Esophagus muscularis mucosa (tissue), 4 donors: ENCODE measurements around the gene TOM1L2. TPM values are rescaled to one million over a fixed set of nuclear protein-coding genes. Genes with fewer than 3 reads are reported as not detected.

Experiments
- DNase-seq: peaks from one replicate; pipeline ENCODE4 v3.0.0-alpha.2; 2017; ENCODE audit errors: extremely low spot score
- H3K27ac ChIP-seq, 4 donors: fragments of 200-600 bp; sonication (generic); replicated peaks in 1 of 4; 1 replicate in 3 of 4; 2 replicates in 1 of 4; pipeline ENCODE4 v1.5.1; 2016 to 2019; ENCODE audit warnings: mild to moderate bottlenecking in 1 of 4
- H3K27me3 ChIP-seq, 4 donors: fragments of 200-600 bp; sonication (generic); one replicate each; pipeline versions ENCODE4 v1.5.1 to v1.6.0; 2016 to 2019
- H3K36me3 ChIP-seq, 4 donors: fragments of 200-600 bp; sonication (generic); one replicate each; pipeline ENCODE4 v1.5.1; 2016 to 2019
- H3K4me1 ChIP-seq, 4 donors: fragments of 200-600 bp; sonication (generic); one replicate each; pipeline ENCODE4 v1.5.1; 2016 to 2019
- H3K4me3 ChIP-seq, 4 donors: fragments of 200-600 bp; sonication (generic); 1 replicate in 2 of 4; 2 replicates in 2 of 4; pipeline ENCODE4 v1.5.1; 2016 to 2019; ENCODE audit warnings: mild to moderate bottlenecking in 4 of 4, moderate library complexity in 1 of 4
- H3K9me3 ChIP-seq, 4 donors: fragments of 200-600 bp; sonication (generic); 1 replicate in 3 of 4; 2 replicates in 1 of 4; pipeline ENCODE4 v1.5.1; 2016 to 2019
- EP300 ChIP-seq: sonication (generic); formaldehyde crosslinking; IDR thresholded peaks from one replicate; pipeline ENCODE4 v1.6.1; 2017; ENCODE audit warnings: antibody characterized with exemption
- POLR2A ChIP-seq: fragments of 450-650 bp; IDR thresholded peaks from one replicate; pipeline ENCODE4 v1.6.1; 2017; ENCODE audit warnings: antibody characterized with exemption, moderate library complexity, mild to moderate bottlenecking, low read depth
- POLR2AphosphoS5 ChIP-seq, 2 donors: sonication (generic); formaldehyde crosslinking; IDR thresholded peaks; one replicate each; pipeline ENCODE4 v1.6.1; 2017; ENCODE audit warnings: antibody characterized with exemption in 2 of 2
- WGBS: methylation state at CpG from one replicate; pipeline ENCODE4 v1.1.5; 2018; 5-methylcytosine and 5-hydroxymethylcytosine counted together
- intact Hi-C: fragments of 100-400 bp; cut with DNase I; formaldehyde crosslinking; loops from one replicate; pipeline ENCODE4 v1.15.1; 2023
- total RNA-seq, 4 donors: library from RNA; depleted of rRNA; stranded (reverse); fragments of >200 nt; gene quantifications; one replicate each; pipeline versions ENCODE4 v1.1.0 to v1.2.1, GENCODE V29; 2016
- TF ChIP-seq, protein P1 (sequence below), 3 experiments: fragments of 200-600 bp in 2 of 3; fragments of 450-650 bp in 1 of 3; sonication (generic) in 2 of 3; IDR thresholded peaks; one replicate each; pipeline ENCODE4 v1.5.1; 2017 to 2019; ENCODE audit warnings: antibody characterized with exemption in 3 of 3, mild to moderate bottlenecking in 2 of 3, moderate library complexity in 1 of 3

TOM1L2 gene
- total RNA-seq, 4 donors from 2014 or later = 64.4 to 96.9 (median 75.0) TPM

DNA sequence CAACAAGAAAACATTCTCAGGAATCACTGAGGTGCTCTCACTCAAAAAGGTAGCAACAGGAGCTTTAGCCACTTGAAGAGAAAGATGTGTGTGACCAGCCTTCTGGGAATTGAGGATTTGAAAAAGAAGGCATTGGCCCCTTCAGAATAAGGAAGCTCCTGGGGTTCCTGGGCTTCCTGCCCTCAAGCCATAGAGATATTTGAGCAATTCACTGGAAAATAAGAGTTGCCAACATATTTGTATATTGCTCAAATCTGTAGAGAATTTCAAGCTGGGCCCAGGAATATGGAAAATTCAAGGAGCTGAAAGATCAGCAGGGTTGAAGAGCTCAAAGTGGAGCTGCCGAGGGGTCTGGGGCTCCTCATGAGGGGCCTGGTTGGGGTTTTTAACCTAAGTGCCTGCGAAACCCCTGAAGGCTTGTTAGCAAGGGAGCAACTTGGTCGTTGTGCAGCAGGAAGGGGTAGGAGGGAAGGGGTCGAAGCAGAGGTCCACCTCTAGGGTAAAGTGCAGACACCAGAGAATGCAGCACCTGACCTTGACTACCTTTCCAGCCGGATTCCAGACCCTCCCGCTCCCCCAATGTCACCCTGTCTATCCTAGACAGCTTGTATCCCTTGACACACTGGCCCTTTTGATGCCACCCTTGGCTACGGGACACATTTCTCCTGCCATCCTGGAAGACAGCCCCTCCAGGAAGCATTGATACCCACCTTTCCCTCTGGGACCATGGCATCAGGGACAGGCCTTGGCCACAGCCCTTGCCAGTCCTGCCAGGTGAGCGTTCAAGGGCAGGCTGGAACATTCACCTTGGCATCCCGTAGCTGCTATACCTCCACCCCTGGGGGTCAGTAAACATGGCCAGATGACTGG, 67.8 kb downstream of the TOM1L2 start:
- intact Hi-C loops = no loop called here
- WGBS = 93% methylated on average over 9 of the region's 9 CpGs

DNA sequence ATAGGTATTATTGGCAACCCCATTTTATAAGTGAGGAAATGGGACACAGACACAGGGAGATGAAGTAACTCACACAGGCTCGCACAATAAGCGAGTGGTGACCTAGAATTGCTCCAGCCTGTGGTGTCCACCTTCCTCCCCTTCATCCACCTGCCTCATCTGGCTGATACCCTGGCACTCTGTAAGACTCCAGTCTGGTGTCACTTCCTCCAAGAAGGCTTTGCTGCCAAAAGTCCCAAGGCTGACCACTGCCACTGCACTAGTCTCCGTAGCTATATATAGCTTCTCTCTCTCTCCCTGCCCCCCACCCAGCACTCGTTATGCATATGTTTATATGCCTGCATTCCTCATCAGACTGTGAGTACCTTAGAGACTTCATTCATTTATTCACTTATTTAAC, 69.3 kb downstream of the TOM1L2 start:
- Histone ChIP-seq H3K4me3 (no peak overlapping the region), H3K4me1 (peaks cover 27 to 55% (median 47%) of the 10 kb centered on the region in 4 donors), H3K27me3 (no peaks in the 10 kb centered on the region), H3K9me3 (no peaks in the 10 kb centered on the region), H3K27ac (no peak overlapping the region), H3K36me3 (peaks cover 0 to 47% (median 27%) of the 10 kb centered on the region in 4 donors)
- WGBS = 73% methylated on average over 4 of the region's 4 CpGs
- TF ChIP-seq EP300 = no peak
- no peak for TF ChIP-seq POLR2A
- no peak for TF ChIP-seq POLR2AphosphoS5 (IDR thresholded peaks at IDR 0.05)
- TF ChIP-seq, protein P1, sequence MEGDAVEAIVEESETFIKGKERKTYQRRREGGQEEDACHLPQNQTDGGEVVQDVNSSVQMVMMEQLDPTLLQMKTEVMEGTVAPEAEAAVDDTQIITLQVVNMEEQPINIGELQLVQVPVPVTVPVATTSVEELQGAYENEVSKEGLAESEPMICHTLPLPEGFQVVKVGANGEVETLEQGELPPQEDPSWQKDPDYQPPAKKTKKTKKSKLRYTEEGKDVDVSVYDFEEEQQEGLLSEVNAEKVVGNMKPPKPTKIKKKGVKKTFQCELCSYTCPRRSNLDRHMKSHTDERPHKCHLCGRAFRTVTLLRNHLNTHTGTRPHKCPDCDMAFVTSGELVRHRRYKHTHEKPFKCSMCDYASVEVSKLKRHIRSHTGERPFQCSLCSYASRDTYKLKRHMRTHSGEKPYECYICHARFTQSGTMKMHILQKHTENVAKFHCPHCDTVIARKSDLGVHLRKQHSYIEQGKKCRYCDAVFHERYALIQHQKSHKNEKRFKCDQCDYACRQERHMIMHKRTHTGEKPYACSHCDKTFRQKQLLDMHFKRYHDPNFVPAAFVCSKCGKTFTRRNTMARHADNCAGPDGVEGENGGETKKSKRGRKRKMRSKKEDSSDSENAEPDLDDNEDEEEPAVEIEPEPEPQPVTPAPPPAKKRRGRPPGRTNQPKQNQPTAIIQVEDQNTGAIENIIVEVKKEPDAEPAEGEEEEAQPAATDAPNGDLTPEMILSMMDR (IDR thresholded peaks at IDR 0.05) = no peak
- intact Hi-C loops = no loop called here
- no peak for DNase-seq

More for the DNA sequence above, 67.8 kb downstream of the TOM1L2 start:
- Histone ChIP-seq H3K4me3 (no peak overlapping the region), H3K4me1 (peaks cover 26 to 49% (median 45%) of the 10 kb centered on the region in 4 donors), H3K27ac (no peak overlapping the region), H3K36me3 (peaks cover 0 to 36% (median 19%) of the 10 kb centered on the region in 4 donors), H3K9me3 (no peaks in the 10 kb centered on the region), H3K27me3 (no peaks in the 10 kb centered on the region)
- no peak for DNase-seq
- no peak for TF ChIP-seq POLR2A
- TF ChIP-seq EP300 = no peak
- TF ChIP-seq, protein P1 (IDR thresholded peaks at IDR 0.05) = no peak
- TF ChIP-seq POLR2AphosphoS5 (IDR thresholded peaks at IDR 0.05) = no peak

DNA sequence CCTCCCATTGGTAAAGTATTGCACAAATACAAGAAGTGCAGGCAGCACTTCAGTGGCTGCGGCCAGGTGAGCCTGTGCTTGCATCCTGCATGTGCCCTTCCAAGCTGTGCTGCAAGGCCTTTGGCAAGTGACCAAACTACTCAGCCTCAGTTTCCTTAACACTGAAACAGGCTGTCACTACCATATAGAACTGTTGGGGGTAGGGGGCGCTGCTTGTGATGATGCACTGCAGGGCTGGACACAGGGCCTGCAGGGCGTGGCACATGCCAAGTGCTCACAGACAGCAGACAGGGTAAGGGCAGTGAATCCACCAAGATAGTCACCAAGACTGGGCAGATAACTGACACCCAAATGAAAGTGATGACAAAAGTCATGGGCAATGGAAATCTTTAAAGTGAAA, 69.8 kb downstream of the TOM1L2 start:
- TF ChIP-seq POLR2A (no peak), POLR2AphosphoS5 (IDR thresholded peaks at IDR 0.05) (no peak), EP300 (no peak)
- TF ChIP-seq, protein P1 (IDR thresholded peaks at IDR 0.05) = no peak
- WGBS = 94% methylated on average over 3 of the region's 3 CpGs
- H3K4me1 ChIP-seq = peaks cover 27 to 55% (median 48%) of the 10 kb centered on the region in 4 donors
- no peaks in the 10 kb centered on the region for H3K9me3 ChIP-seq
- peaks cover 0 to 47% (median 30%) of the 10 kb centered on the region in 4 donors for H3K36me3 ChIP-seq
- no peak overlapping the region for H3K27ac ChIP-seq
- no peak overlapping the region for H3K4me3 ChIP-seq
- H3K27me3 ChIP-seq = no peaks in the 10 kb centered on the region
- DNase-seq = no peak
- intact Hi-C loops = no loop called here

DNA sequence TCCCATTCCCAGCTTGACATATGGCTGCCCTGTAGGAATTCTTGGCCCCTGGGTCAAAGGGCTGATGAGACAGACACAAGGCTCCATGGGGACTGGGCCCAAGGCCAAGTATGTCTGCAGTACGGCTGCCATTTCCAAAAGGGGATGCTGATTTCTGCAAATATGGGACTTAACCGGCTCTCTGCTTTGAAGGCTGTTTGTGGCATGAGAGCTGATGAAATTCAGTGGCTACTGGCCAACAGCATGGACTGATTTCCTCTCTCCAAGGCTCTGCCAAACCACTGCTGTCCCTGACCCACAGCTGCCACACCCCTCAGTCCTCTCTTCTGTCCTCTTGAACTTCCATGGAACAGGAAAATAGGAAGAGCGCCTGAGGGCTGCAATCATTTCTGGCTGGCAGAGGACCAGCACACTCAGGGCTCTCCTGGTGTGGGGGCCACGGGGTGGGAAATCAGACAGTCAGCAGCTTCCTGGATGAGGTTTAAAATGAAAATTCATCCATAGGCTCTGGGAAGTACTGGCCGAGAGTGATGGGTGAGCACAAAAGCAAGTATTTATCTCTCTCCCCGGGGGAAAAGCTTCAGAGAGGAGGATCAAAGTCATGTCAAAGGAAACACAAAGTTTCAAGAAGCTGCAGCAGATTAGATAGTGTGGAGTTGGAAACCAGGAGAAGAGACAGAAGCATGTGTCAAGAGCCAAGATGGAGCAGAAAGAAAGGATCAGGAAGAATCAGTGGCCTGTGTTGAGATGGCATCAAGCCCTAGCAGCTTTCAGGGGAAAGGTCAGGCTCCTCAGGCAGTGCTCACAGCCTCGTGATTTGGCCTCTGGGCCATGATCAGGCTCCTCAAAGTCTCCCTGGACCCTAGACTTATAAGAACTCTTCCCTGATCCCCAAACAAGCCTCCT, 71.3 kb downstream of the TOM1L2 start:
- peak overlapping the region; percentile 49 to 66 (median 63) for H3K27ac ChIP-seq
- H3K9me3 ChIP-seq = no peaks in the 10 kb centered on the region
- peaks cover 4 to 47% (median 27%) of the 10 kb centered on the region in 4 donors for H3K36me3 ChIP-seq
- no peak overlapping the region for H3K4me3 ChIP-seq
- WGBS = 12% methylated on average over 6 of the region's 7 CpGs
- DNase-seq = peak; percentile 94
- H3K4me1 ChIP-seq = peaks cover 27 to 44% (median 39%) of the 10 kb centered on the region in 4 donors
- TF ChIP-seq POLR2A (no peak), POLR2AphosphoS5 (IDR thresholded peaks at IDR 0.05) (peak; percentile 64 to 74)
- no peaks in the 10 kb centered on the region for H3K27me3 ChIP-seq
- intact Hi-C loops = no loop called here
